A549 (cell line): Measurements from ENCODE around the gene EFHD1. TPM values are rescaled to one million over a fixed set of nuclear protein-coding genes. Genes with fewer than 3 reads are reported as not detected.
"Not testable (repeated sequence)": the region's sequence is repeated elsewhere in the genome, so short reads cannot be mapped to it uniquely, and the experiment has no call there.

Experiments used
- ATAC-seq, 2 experiments: fragments of 200-7000 bp in 1 of 2; fragments of >200 bp in 1 of 2; cut with Nextera tagmentation in 1 of 2; cut with Tn5 transposase in 1 of 2; 3 replicates each; pipeline versions ENCODE4 v1.8.0 to v1.9.1; 2018 to 2020; ENCODE audit warnings: mild to moderate bottlenecking in 1 of 2, moderate library complexity in 1 of 2
- CTCF ChIA-PET: fragments of 300-600 bp; sonication (Branson Sonifier 250); formaldehyde crosslinking; extraction: SDS; loops from one replicate; lab custom pipeline; 2021; ENCODE audit warnings: antibody characterized with exemption, inconsistent platforms; lab: Yijun Ruan, JAX
- POLR2A ChIA-PET: fragments of 350-600 bp; formaldehyde crosslinking; extraction: SDS; loops from one replicate; lab custom pipeline; 2021; ENCODE audit warnings: antibody characterized with exemption, inconsistent platforms; lab: Yijun Ruan, JAX
- DNase-seq, 2 experiments: peaks; one replicate each; pipeline versions ENCODE4 v3.0.0 to v3.0.0-alpha.2; 2011 to 2016; ENCODE audit warnings: low read depth in 1 of 2, low spot score in 1 of 2
- FAIRE-seq: peaks from 2 replicates; lab custom pipeline; 2011; peaks lifted over from hg19 to GRCh38; lab: Jason Lieb, UNC
- H3K27ac ChIP-seq, 2 experiments: fragments of >200 bp; sonication (Bioruptor Twin); formaldehyde crosslinking; 3 replicates each; pipeline ENCODE4 v1.5.1; 2016 to 2017
- H3K4me1 ChIP-seq: fragments of >200 bp; sonication (Bioruptor Twin); formaldehyde crosslinking; 3 replicates; pipeline ENCODE4 v1.6.1; 2016
- H3K4me2 ChIP-seq: fragments of >200 bp; sonication (Bioruptor Twin); formaldehyde crosslinking; 3 replicates; pipeline ENCODE4 v1.6.1; 2016
- H3K4me3 ChIP-seq: fragments of >200 bp; sonication (Bioruptor Twin); formaldehyde crosslinking; 3 replicates; pipeline ENCODE4 v1.5.1; 2016
- H3K9me3 ChIP-seq: fragments of >200 bp; sonication (Bioruptor Twin); formaldehyde crosslinking; 3 replicates; pipeline ENCODE4 v1.6.1; 2016
- CBX8 ChIP-seq: fragments of 200-600 bp; sonication (generic); IDR thresholded peaks from 2 replicates; pipeline ENCODE4 v1.6.1; 2016
- EHF ChIP-seq: fragments of 250-450 bp; sonication (Bioruptor Pico); IDR thresholded peaks from 2 replicates; pipeline ENCODE4 v1.5.0; 2020; ENCODE audit warnings: mild to moderate bottlenecking
- EP300 ChIP-seq, 2 experiments: fragments of >200 bp; sonication (Bioruptor Twin); formaldehyde crosslinking; IDR thresholded peaks; 2 replicates in 1 of 2; 3 replicates in 1 of 2; pipeline ENCODE4 v1.6.1; 2016 to 2017
- ESRRA ChIP-seq: fragments of 150-350 bp; IDR thresholded peaks from 2 replicates; pipeline ENCODE4 v1.6.1; 2014; ENCODE audit warnings: mild to moderate bottlenecking, low read length, borderline replicate concordance
- FOSL2 ChIP-seq, 2 experiments: fragments of 450-650 bp in 1 of 2; fragments of >200 bp in 1 of 2; sonication (Bioruptor Twin) in 1 of 2; formaldehyde crosslinking; IDR thresholded peaks; 2 replicates each; pipeline versions ENCODE4 v1.5.0 to v1.6.1; 2016 to 2020; ENCODE audit warnings: mild to moderate bottlenecking in 1 of 2, moderate library complexity in 1 of 2
- FOXS1 ChIP-seq: fragments of 250-450 bp; sonication (Bioruptor Pico); IDR thresholded peaks from 2 replicates; pipeline ENCODE4 v1.5.0; 2020; ENCODE audit warnings: mild to moderate bottlenecking, moderate library complexity
- HEYL ChIP-seq: fragments of 250-450 bp; sonication (Bioruptor Pico); IDR thresholded peaks from 2 replicates; pipeline ENCODE4 v1.8.0; 2021; ENCODE audit warnings: mild to moderate bottlenecking, moderate library complexity
- HOXB5 ChIP-seq: fragments of 250-450 bp; sonication (Bioruptor Pico); IDR thresholded peaks from 2 replicates; pipeline ENCODE4 v1.5.0; 2020; ENCODE audit warnings: mild to moderate bottlenecking, moderate library complexity
- JUN ChIP-seq, 2 experiments: fragments of >200 bp; sonication (Bioruptor Twin); formaldehyde crosslinking; IDR thresholded peaks; 2 replicates in 1 of 2; 3 replicates in 1 of 2; pipeline ENCODE4 v1.6.1; 2016 to 2017
- JUNB ChIP-seq: fragments of >200 bp; sonication (Bioruptor Twin); formaldehyde crosslinking; IDR thresholded peaks from 2 replicates; pipeline ENCODE4 v1.6.1; 2016
- KDM1A ChIP-seq: fragments of 200-600 bp; sonication (generic); IDR thresholded peaks from 2 replicates; pipeline ENCODE4 v1.6.1; 2016; ENCODE audit warnings: low read depth, mild to moderate bottlenecking
- KDM5A ChIP-seq: fragments of 200-600 bp; sonication (generic); IDR thresholded peaks from 2 replicates; pipeline ENCODE4 v1.6.1; 2016; ENCODE audit warnings: antibody characterized with exemption, mild to moderate bottlenecking
- MYC ChIP-seq: IDR thresholded peaks from 2 replicates; pipeline ENCODE4 v1.6.1; 2012; ENCODE audit warnings: mild to moderate bottlenecking, inconsistent platforms, low read length, improper control_type of control experiment, borderline replicate concordance
- RAD21 ChIP-seq, 2 experiments: fragments of >200 bp in 1 of 2; sonication (Bioruptor Twin) in 1 of 2; formaldehyde crosslinking in 1 of 2; IDR thresholded peaks in 1 of 2; conservative IDR thresholded peaks in 1 of 2; 2 replicates in 1 of 2; 3 replicates in 1 of 2; pipeline ENCODE4 v1.6.1; 2012 to 2018; ENCODE audit warnings: inconsistent platforms in 1 of 2
- RARB ChIP-seq: fragments of 250-450 bp; sonication (Bioruptor Pico); IDR thresholded peaks from 2 replicates; pipeline ENCODE4 v1.8.0; 2021; ENCODE audit warnings: mild to moderate bottlenecking, moderate library complexity
- RNF2 ChIP-seq: fragments of 200-600 bp; sonication (generic); IDR thresholded peaks from 2 replicates; pipeline ENCODE4 v1.6.1; 2016; ENCODE audit warnings: low read depth, mild to moderate bottlenecking, antibody characterized with exemption, moderate library complexity, borderline replicate concordance
- TFCP2L1 ChIP-seq: fragments of 250-450 bp; sonication (Bioruptor Pico); IDR thresholded peaks from 2 replicates; pipeline ENCODE4 v1.5.0; 2021; ENCODE audit warnings: mild to moderate bottlenecking
- TP53 ChIP-seq: fragments of 250-450 bp; sonication (Bioruptor Pico); IDR thresholded peaks from 2 replicates; pipeline ENCODE4 v1.5.0; 2021; ENCODE audit warnings: mild to moderate bottlenecking, moderate library complexity
- ZC3H11A ChIP-seq: fragments of 450-650 bp; IDR thresholded peaks from 2 replicates; pipeline ENCODE4 v1.6.1; 2014; ENCODE audit warnings: antibody characterized with exemption, mild to moderate bottlenecking
- ZNF302 ChIP-seq: fragments of 250-450 bp; sonication (Bioruptor Pico); IDR thresholded peaks from 2 replicates; pipeline ENCODE4 v1.9.0; 2021; ENCODE audit warnings: inconsistent platforms, mild to moderate bottlenecking, moderate library complexity
- WGBS: methylation state at CpG from one replicate; pipeline ENCODE4 v1.1.6; 2017; ENCODE audit errors: missing lambda C conversion rate; 5-methylcytosine and 5-hydroxymethylcytosine counted together
- polyA plus RNA-seq, 4 experiments: library from polyadenylated mRNA; depleted of rRNA in 3 of 4; stranded (reverse); fragments of >200 nt; fragmentation: RNase III in 1 of 4; extraction: RNeasy Plus Mini Kit Qiagen cat#74134 plus additional on column Dnase treatment in 1 of 4; gene quantifications; 2 replicates in 3 of 4; 3 replicates in 1 of 4; pipeline ENCODE4 v1.2.3, GENCODE V29; 2011 to 2017
- TF ChIP-seq, protein P1 (sequence below): IDR thresholded peaks from 2 replicates; pipeline ENCODE4 v1.6.1; 2012
- TF ChIP-seq, protein P2 (sequence below): IDR thresholded peaks from 2 replicates; pipeline ENCODE4 v1.6.1; 2012; ENCODE audit warnings: low read depth, borderline replicate concordance
- TF ChIP-seq, protein P3 (sequence below): fragments of 450-650 bp; IDR thresholded peaks from 2 replicates; pipeline ENCODE4 v1.6.1; 2014; ENCODE audit warnings: antibody characterized with exemption
- TF ChIP-seq, protein P4 (sequence below): fragments of 250-450 bp; sonication (Bioruptor Pico); IDR thresholded peaks from 2 replicates; pipeline ENCODE4 v1.5.0; 2021; ENCODE audit warnings: mild to moderate bottlenecking, moderate library complexity, borderline replicate concordance

Gene EFHD1
- polyA plus RNA-seq, 2 of the 4 experiments (the other 2 are of a cell fraction) = 1.5 to 2.3 TPM

DNA sequence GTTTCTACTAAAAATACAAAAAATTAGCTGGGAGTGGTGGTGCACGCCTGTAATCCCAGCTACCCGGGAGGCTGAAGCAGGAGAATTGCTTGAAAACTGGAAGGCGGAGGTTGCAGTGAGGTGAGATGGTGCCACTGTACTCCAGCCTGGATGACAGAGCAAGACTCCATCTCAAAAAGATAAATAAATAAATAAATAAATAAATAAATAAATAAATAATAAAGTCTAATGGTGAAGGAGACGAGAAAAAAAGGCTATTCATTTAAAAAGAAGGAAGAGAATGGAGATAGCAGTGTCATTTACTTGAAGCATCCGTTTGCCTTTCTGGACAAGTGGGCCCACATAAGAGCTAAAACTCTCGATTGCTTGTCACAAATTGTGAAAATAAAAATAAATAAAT is 52.0 kb downstream of the EFHD1 start:
- 78% methylated on average over 6 of the region's 6 CpGs for WGBS
- not testable (repeated sequence) for FAIRE-seq
- TF ChIP-seq ZC3H11A = peak; percentile 28; the same call in 1 of the 2 replicates
- TF ChIP-seq, all 56 proteins: peak for 1; not testable (repeated sequence) for 55
- H3K9me3 ChIP-seq, POLR2A ChIA-PET, H3K4me1 ChIP-seq, H3K4me2 ChIP-seq, ATAC-seq, H3K27ac ChIP-seq, DNase-seq, H3K4me3 ChIP-seq: not testable (repeated sequence)
- CTCF ChIA-PET = interaction anchor here (0.5 kb wide), 1 partner anchor 494 kb away, joined by 3 read pairs; no protein-coding TSS in a partner anchor

DNA sequence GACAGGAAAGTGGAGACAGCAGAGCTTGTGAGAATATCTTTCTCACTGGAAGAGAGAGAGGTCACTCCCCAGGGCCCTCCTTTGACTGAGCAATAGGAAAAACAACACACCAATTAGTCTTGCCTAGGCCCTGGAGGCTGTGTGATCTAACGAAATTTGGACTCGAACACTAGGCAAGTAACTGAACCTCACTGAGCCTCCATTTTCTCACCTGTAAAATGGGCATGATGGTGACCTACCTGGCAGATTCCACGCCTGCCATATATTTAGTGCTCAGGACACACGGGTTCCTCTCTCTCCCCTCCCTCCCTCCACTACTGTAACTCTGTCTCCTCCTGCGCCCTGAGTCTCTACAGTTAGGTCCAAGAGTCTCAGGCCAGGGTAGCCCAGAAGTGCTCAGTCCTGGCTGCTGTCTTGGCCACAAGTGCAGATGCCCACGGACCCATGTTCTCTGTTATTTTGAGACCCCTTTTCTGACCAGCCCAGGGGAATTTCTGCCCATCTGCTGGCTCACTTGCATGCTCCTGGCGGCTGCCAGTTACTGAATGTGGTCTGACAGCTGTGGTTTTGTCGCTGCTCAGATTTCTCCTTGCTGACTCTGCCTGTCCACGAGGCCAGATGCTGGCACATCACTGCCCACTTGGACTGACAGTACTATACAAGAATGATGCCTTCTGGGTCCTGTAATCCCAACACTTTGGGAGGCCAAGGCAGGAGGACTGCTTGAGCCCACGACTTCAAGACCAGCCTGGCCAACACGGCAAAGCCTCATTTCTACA is 54.2 kb downstream of the EFHD1 start:
- POLR2A ChIA-PET = no interaction called here
- FAIRE-seq = no peak
- no peak for DNase-seq

DNA sequence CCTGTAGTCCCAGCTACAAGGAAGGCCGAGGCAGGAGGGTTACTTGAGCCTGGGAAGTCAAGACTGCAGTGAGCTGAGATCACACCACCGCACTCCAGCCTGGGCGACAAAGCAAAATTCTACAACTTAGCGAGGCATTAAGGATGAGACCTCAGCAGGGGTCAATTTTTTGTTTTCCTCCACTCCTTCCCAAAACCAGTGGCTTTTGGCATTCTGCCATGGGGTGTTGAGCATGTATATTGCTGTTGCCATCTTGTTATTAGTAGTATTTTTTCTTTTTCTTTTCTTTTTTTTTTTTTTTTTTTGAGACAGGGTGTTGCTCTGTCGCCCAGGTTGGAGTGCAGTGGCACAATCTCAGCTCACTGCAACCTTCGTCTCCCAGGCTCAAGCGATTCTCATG is 54.8 kb downstream of the EFHD1 start:
- POLR2A ChIA-PET = no interaction called here
- Histone ChIP-seq H3K4me3 (no peak overlapping the region), H3K27ac (no peak overlapping the region), H3K9me3 (no peaks in the 10 kb centered on the region), H3K4me2 (no peak overlapping the region), H3K4me1 (no peaks in the 10 kb centered on the region)
- CTCF ChIA-PET = no interaction called here
- no peak for ATAC-seq
- WGBS = 85% methylated on average over 7 of the region's 7 CpGs
- TF ChIP-seq MYC (no peak), KDM5A (no peak), KDM1A (no peak), EHF (no peak), RARB (CRISPR knock-in tag) (no peak), ZNF302 (no peak), TFCP2L1 (CRISPR knock-in tag) (no peak), FOXS1 (CRISPR knock-in tag) (no peak)
- no peak for DNase-seq
- FAIRE-seq = no peak

More for the DNA sequence above, 54.2 kb downstream of the EFHD1 start:
- Histone ChIP-seq H3K9me3 (no peaks in the 10 kb centered on the region), H3K27ac (no peak overlapping the region), H3K4me3 (no peak overlapping the region), H3K4me2 (no peak overlapping the region), H3K4me1 (no peaks in the 10 kb centered on the region)
- peak in 1 of 2 experiments; percentile 33; a peak in 3 of 6 replicates for ATAC-seq
- CTCF ChIA-PET = no interaction called here
- 61% methylated on average over 11 of the region's 11 CpGs for WGBS
- TF ChIP-seq, protein P1, sequence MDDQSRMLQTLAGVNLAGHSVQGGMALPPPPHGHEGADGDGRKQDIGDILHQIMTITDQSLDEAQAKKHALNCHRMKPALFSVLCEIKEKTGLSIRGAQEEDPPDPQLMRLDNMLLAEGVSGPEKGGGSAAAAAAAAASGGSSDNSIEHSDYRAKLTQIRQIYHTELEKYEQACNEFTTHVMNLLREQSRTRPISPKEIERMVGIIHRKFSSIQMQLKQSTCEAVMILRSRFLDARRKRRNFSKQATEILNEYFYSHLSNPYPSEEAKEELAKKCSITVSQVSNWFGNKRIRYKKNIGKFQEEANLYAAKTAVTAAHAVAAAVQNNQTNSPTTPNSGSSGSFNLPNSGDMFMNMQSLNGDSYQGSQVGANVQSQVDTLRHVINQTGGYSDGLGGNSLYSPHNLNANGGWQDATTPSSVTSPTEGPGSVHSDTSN = no peak
- no peak for TF ChIP-seq ESRRA
- TF ChIP-seq, protein P2, sequence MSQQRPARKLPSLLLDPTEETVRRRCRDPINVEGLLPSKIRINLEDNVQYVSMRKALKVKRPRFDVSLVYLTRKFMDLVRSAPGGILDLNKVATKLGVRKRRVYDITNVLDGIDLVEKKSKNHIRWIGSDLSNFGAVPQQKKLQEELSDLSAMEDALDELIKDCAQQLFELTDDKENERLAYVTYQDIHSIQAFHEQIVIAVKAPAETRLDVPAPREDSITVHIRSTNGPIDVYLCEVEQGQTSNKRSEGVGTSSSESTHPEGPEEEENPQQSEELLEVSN = no peak
- TF ChIP-seq CBX8 = no peak
- TF ChIP-seq JUN (IDR thresholded peaks at IDR 0.05) = no peak
- TF ChIP-seq JUNB = no peak
- TF ChIP-seq RNF2 = no peak

DNA sequence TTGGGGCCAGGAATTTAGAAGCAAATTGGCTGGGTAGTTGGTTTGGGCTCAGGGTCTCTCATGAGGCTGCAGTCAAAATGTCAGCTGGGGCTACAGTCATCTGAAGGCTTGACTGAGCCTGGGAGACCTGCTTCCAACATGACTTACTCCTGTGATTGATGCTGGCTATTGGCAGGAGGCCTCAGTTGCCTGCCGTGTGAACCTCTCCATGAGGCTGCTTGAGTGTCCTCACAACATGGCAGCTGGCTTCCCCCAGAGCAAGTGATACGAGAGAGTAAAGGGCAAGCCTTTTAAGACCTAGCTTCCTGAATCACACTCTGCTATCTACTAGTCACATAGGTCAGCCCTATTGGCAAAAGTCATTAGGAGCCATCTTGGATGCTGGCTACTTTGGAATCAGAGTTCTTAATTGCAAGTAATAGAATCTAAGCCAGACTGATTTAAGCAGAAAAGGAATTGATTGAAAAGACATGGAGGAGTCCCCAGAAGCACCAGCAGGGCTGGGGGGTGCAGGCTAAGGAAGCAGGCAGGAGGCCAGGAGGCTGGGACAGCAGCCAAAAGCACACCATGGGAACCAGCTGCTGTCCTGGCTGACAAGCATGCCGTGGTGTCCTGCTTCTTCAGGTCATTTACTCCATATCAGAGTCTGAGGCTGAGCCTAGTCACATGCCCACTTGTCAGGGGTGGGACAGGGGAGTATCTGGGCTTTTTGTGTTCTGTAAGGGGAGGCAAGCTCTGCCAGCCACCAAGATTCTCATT is 55.9 kb downstream of the EFHD1 start:
- no peak overlapping the region for H3K4me2 ChIP-seq
- DNase-seq = no peak
- 57% methylated on average over 3 of the region's 3 CpGs for WGBS
- no peak overlapping the region for H3K27ac ChIP-seq
- ChIA-PET CTCF (interaction anchor here (1.4 kb wide), 1 partner anchor 78 kb away, joined by 3 read pairs; no protein-coding TSS in a partner anchor), POLR2A (no interaction called here)
- FAIRE-seq = no peak
- no peak for ATAC-seq
- H3K4me1 ChIP-seq = no peaks in the 10 kb centered on the region
- H3K4me3 ChIP-seq = no peak overlapping the region
- TF ChIP-seq HOXB5 = no peak
- TF ChIP-seq, protein P3, sequence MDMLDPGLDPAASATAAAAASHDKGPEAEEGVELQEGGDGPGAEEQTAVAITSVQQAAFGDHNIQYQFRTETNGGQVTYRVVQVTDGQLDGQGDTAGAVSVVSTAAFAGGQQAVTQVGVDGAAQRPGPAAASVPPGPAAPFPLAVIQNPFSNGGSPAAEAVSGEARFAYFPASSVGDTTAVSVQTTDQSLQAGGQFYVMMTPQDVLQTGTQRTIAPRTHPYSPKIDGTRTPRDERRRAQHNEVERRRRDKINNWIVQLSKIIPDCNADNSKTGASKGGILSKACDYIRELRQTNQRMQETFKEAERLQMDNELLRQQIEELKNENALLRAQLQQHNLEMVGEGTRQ = no peak
- TF ChIP-seq FOSL2 (IDR thresholded peaks at IDR 0.05) = no peak
- TF ChIP-seq FOSL2 (CRISPR knock-in tag; IDR thresholded peaks at IDR 0.05) = no peak
- no peak for TF ChIP-seq EP300 (IDR thresholded peaks at IDR 0.05)
- TF ChIP-seq, protein P4, sequence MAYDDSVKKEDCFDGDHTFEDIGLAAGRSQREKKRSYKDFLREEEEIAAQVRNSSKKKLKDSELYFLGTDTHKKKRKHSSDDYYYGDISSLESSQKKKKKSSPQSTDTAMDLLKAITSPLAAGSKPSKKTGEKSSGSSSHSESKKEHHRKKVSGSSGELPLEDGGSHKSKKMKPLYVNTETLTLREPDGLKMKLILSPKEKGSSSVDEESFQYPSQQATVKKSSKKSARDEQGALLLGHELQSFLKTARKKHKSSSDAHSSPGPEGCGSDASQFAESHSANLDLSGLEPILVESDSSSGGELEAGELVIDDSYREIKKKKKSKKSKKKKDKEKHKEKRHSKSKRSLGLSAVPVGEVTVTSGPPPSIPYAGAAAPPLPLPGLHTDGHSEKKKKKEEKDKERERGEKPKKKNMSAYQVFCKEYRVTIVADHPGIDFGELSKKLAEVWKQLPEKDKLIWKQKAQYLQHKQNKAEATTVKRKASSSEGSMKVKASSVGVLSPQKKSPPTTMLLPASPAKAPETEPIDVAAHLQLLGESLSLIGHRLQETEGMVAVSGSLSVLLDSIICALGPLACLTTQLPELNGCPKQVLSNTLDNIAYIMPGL (CRISPR knock-in tag) = no peak
- no peak for TF ChIP-seq TP53
- no peak for TF ChIP-seq JUN (IDR thresholded peaks at IDR 0.05)
- no peak for TF ChIP-seq CBX8
- no peak for TF ChIP-seq HEYL (CRISPR knock-in tag)
- TF ChIP-seq RAD21 (conservative IDR thresholded peaks at IDR 0.05 in 1 of 2, IDR thresholded peaks at IDR 0.05 in 1 of 2) = no peak
- no peaks in the 10 kb centered on the region for H3K9me3 ChIP-seq
